GM18858 (cell line): ENCODE data around the gene SLC12A2.

Source experiments
- ATAC-seq: cut with Tn5 transposase; IDR thresholded peaks from one replicate; pipeline ENCODE4 v1.9.1; 2021; ENCODE audit not compliant: unreplicated experiment

SLC12A2 gene

DNA sequence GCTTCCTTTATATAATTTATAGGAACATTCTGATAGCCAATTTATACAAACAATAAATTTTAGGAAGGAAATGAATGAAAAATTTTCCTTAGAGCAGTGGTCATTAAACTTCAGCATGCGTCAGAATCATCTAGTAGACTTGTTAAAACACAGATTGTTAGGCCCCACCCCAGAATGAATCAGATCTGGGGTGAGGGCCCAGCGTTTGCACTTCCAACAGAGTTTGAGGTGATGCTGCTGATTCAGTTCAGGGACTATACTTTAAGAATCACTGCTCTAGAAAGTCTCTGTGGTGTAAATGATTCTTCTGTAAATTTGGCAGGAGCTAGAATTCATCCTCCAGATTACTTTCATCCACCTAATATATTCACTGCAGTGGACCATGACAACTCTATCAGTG lies 80.4 kb downstream of the SLC12A2 start:
- ATAC-seq: no peak

DNA sequence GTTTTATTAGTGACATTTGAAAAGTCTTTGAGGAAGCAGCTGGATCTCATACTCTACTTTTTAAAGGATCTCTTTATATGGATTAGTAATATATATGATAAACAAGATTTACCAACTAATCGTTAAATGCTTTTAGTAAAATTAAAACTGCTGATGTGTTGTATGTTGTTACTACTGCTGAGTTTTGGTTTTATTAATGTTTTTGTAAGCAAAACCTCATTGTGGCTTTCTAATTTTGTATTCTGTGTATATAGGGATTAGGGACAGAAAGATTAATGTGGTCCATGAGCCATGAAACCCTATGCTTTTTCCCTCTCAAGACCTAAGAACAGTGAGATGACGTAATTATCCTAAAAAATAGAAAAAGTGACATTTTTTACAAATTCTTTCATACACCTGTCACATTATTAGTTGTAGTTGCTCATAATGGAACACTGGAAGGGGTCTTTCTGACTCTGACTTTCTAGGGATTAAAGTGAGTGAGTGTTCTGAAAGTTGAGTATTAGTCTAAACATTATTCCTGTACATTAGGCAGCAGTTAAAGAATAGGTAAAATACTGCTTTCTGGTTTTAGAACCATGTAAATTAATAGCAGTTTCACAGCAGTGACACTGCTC lies 85.9 kb downstream of the SLC12A2 start:
- ATAC-seq: no peak

- no peak for ATAC-seq
Measured at GRCh38 chr5:128172102-128172501, 88.5 kb downstream of the SLC12A2 start.

GRCh38 chr5:128174951-128175350 lies 91.4 kb downstream of the SLC12A2 start:
- ATAC-seq: no peak

DNA sequence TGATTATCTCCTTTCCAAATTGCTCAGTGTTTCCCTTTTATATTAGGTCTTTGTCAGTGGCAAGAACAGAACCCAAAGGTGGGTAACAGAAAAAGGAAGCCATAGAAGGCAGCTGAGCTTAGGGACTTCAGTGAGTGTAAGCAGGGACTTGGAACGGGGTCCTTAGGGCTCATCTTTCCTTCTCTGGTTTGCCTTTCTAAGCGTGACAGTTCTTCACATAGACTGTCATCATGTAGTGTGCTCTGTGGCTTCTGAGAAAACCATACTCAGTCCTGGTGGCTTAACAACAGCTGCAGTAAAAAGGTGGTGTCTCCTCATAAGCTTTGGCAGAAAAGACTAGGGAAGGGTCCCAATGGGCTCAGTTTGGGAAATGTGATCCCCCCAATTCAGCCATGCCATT lies 108.8 kb downstream of the SLC12A2 start:
- no peak for ATAC-seq

DNA sequence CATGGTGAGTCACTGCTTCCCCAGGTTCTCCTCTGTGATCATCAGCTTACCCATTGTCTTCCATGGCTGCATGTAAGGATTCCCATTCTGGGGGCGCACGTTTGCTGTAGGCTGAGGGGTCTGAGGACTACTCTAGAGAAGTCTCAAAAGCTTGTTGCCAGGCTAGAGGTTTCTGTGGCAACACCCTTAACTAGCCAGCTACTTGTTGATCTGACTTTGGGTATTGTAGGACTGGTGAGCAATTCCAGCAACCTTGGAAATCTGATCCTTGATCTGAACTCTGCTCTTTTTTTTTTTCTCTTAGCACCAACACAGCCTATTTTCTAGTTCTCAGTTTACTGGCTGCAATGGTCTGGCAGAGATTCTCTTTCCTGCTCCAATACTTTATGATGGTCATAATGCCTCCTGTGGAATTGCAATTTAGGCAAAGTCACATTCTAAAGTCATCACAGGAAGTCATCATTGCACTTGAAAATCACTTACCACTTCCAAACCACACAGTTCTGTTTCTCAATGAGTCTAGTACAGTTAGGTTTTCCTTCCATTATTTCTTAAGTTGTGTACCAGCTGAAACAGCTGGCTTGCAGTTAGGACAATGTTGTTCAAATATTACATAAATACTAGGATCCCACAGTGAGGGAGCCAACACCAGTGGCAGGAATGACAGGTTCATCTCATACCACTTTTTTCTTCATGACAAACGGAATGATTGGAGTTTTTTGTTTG lies 110.3 kb downstream of the SLC12A2 start:
- ATAC-seq: no peak

DNA sequence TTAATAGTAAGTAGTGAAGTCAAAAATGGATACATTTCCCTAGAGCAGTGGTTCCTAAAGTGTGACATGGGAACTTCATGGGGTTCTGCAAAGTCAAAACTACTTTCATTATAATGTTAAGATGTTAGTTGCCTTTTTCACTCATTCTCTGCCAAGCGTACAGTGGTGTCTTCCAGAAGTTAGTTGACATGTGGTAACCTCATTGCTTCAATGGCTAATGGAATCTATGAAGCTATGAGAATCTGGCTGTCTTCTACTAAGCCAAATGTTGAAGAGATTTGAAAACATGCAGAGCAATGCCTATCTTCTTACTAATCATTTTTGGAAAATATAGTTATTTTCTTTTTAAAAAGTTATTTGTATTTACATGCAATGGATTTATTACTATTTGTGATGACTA lies 111.8 kb downstream of the SLC12A2 start:
- ATAC-seq: no peak

DNA sequence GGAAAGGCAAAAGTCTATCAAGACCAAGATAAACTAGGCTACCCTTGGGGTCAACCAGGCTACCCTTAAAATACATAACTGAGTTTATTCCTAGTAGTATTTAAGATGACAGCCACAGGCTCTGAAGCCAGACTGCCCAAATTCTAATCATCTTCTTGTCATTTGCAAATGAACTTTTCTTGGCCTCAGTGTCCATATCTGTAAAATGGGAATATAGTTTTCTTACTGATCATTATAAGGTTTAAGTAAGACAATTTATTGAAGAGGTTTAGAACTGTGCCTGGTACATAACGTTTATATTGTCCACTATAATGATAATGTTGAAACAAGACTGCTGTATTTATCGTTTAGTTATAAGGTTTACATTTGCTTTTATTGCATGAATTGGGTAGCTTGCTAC lies 112.5 kb downstream of the SLC12A2 start:
- no peak for ATAC-seq

GRCh38 chr5:128196791-128197190 lies 113.2 kb downstream of the SLC12A2 start:
- no peak for ATAC-seq

- ATAC-seq: peak; percentile 49
Measured at GRCh38 chr5:128197896-128198522, 114.4 kb downstream of the SLC12A2 start.

- no peak for ATAC-seq
Measured at GRCh38 chr5:128199104-128199503, 115.5 kb downstream of the SLC12A2 start.

GRCh38 chr5:128199611-128200010 lies 116.0 kb downstream of the SLC12A2 start:
- ATAC-seq: no peak

GRCh38 chr5:128201065-128201926 lies 117.7 kb downstream of the SLC12A2 start:
- peak; percentile 88 for ATAC-seq

DNA sequence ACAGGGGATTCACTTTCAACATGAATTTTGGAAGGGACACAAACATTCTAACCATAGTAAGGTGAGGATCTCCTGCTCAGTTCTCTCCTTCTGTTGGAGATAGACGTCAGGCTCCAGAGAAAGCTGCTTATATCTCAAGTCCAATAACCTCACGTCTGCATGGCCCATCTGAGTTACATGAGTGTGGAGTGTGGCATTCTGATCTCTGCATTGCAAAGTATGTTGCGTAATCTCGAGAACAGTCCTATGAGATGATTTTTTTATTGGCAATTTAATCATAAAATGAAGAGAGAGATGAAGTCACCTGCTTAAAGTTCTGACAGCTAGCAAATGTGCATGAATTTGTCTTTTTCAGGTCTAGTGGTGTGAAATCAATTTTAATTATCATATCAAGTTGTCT lies 118.8 kb downstream of the SLC12A2 start:
- ATAC-seq: no peak

GRCh38 chr5:128208436-128208835 lies 124.9 kb downstream of the SLC12A2 start:
- no peak for ATAC-seq

GRCh38 chr5:128212191-128212806 lies 128.7 kb downstream of the SLC12A2 start:
- ATAC-seq: no peak

DNA sequence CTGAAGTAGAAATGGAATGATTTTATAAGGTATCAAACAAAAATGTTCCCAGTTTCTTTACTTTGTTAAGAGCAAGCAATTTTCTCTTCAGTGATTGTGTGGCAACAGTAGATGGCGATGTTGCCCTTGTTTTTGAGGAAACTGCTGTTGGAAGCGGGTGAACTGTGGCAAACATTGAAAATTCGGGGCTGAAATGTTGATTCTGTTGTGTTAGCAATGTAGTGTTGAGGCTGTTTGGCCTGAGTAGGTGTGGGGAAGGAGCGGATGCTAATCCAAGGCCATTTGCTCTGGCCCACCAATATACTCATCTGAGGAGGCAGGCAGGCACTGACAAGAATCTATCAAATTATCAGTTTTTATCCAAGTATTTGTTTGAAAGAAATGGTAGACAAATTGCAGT lies 129.8 kb downstream of the SLC12A2 start:
- ATAC-seq: peak; percentile 43

- no peak for ATAC-seq
Measured at GRCh38 chr5:128213833-128214232, 130.3 kb downstream of the SLC12A2 start.

DNA sequence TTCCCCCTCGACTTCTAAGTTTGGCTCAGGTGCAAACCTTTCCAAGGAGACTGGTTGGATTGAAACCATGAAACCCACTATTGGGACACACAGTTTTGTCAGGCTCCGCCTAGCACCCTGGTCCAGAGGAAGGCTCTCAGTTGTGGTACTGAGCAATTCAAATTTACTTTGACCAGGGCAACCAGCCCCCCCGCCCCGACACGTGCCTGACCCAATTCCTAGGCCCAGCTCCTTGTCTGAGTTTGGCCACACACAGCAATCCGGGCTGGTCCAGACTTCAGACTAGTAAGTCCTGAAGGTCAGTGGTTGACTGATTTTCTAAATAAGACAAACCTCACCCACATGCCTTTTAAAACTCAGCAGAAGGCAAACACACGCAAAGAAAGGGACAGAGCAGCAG lies 132.7 kb downstream of the SLC12A2 start:
- ATAC-seq: no peak

- ATAC-seq: no peak
Measured at GRCh38 chr5:128216860-128217531, 133.4 kb downstream of the SLC12A2 start.
